Breast epithelium (tissue), 3 donors: ENCODE measurements around the gene UGT1A10.

Source experiments
- POLR2A ChIP-seq: fragments of 450-650 bp; IDR thresholded peaks from one replicate; pipeline ENCODE4 v1.6.1; 2016; ENCODE audit warnings: antibody characterized with exemption, mild to moderate bottlenecking, moderate library complexity
- POLR2AphosphoS5 ChIP-seq, 3 donors: sonication (generic); formaldehyde crosslinking; IDR thresholded peaks; one replicate each; pipeline ENCODE4 v1.6.1; 2017; ENCODE audit warnings: antibody characterized with exemption in 3 of 3
- TF ChIP-seq, protein P1 (sequence below), 3 donors: fragments of 450-650 bp; IDR thresholded peaks; one replicate each; pipeline ENCODE4 v1.5.1; 2016 to 2017; ENCODE audit warnings: antibody characterized with exemption in 3 of 3, mild to moderate bottlenecking in 3 of 3, moderate library complexity in 3 of 3

DNA sequence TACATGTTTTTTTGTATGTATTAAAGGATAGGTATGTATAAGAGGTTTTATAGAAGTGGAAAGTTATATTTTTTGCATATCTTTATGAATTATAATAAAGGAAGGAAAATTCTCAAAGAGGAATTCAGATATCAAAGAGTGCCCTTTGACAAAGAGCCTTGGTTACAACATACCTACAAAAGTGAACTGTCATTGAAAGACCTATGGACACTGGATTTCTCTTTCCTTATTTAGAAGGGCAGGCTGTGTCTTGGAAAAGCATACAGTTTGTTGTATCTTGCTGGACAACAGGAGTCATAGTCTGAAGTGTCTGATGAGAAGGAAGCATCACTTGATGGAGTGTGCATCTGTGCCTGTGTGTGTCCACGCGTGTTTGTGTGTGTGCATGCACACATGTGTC is 15.2 kb downstream of the UGT1A10 start:
- TF ChIP-seq, protein P1, sequence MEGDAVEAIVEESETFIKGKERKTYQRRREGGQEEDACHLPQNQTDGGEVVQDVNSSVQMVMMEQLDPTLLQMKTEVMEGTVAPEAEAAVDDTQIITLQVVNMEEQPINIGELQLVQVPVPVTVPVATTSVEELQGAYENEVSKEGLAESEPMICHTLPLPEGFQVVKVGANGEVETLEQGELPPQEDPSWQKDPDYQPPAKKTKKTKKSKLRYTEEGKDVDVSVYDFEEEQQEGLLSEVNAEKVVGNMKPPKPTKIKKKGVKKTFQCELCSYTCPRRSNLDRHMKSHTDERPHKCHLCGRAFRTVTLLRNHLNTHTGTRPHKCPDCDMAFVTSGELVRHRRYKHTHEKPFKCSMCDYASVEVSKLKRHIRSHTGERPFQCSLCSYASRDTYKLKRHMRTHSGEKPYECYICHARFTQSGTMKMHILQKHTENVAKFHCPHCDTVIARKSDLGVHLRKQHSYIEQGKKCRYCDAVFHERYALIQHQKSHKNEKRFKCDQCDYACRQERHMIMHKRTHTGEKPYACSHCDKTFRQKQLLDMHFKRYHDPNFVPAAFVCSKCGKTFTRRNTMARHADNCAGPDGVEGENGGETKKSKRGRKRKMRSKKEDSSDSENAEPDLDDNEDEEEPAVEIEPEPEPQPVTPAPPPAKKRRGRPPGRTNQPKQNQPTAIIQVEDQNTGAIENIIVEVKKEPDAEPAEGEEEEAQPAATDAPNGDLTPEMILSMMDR (IDR thresholded peaks at IDR 0.05): no peak
- no peak for TF ChIP-seq POLR2A
- no peak for TF ChIP-seq POLR2AphosphoS5 (IDR thresholded peaks at IDR 0.05)
